HG03108 (cell line): ENCODE data around the gene MBLAC1.
A peak's percentile ranks its signal among the peaks of the same experiment; 100 is the strongest.

Experiments used
- ATAC-seq: cut with Tn5 transposase; IDR thresholded peaks from one replicate; pipeline ENCODE4 v1.9.1; 2021; ENCODE audit warnings: moderate library complexity; ENCODE audit not compliant: unreplicated experiment

Gene MBLAC1

GRCh38 chr7:100169147-100169850, 42.5 kb downstream of the MBLAC1 start:
- ATAC-seq: no peak

GRCh38 chr7:100170101-100170897, 43.5 kb downstream of the MBLAC1 start:
- no peak for ATAC-seq

GRCh38 chr7:100171087-100171681, 44.4 kb downstream of the MBLAC1 start:
- ATAC-seq: no peak

- ATAC-seq: no peak
Measured at GRCh38 chr7:100171840-100172239, 45.1 kb downstream of the MBLAC1 start.

GRCh38 chr7:100173806-100174495, 47.2 kb downstream of the MBLAC1 start:
- ATAC-seq: no peak

GRCh38 chr7:100174582-100174981, 47.8 kb downstream of the MBLAC1 start:
- no peak for ATAC-seq

GRCh38 chr7:100175296-100175935, 48.6 kb downstream of the MBLAC1 start:
- ATAC-seq: no peak

- ATAC-seq: no peak
Measured at GRCh38 chr7:100176096-100177044, 49.6 kb downstream of the MBLAC1 start.

- ATAC-seq: peak; percentile 91
Measured at GRCh38 chr7:100177045-100178001, 50.6 kb downstream of the MBLAC1 start, which contains the start of the genes GPC2 and STAG3. Gene GPC2 (minus strand): TSS chr7:100177381. CDS start chr7:100177199, 182 bp downstream. Gene STAG3 (plus strand): TSS chr7:100177918. CDS start chr7:100180557, 2,639 bp downstream.
